ENCODE data around the gene MAPK14.

Gene MAPK14

GRCh38 chr6:36038120-36038876 lies 10.7 kb downstream of the MAPK14 start:
- no peak for DNase-seq

- DNase-seq, result no peak
Observed at GRCh38 chr6:36039112-36039511, 11.5 kb downstream of the MAPK14 start.

GRCh38 chr6:36040958-36041357 lies 13.3 kb downstream of the MAPK14 start:
- DNase-seq, result no peak

- DNase-seq, result no peak
Observed at GRCh38 chr6:36042618-36043260, 15.1 kb downstream of the MAPK14 start.

- no peak for DNase-seq
Observed at GRCh38 chr6:36049582-36049981, 22.0 kb downstream of the MAPK14 start.

GRCh38 chr6:36050305-36050704 lies 22.7 kb downstream of the MAPK14 start:
- DNase-seq, result no peak

GRCh38 chr6:36050947-36051710 lies 23.5 kb downstream of the MAPK14 start:
- no peak for DNase-seq

GRCh38 chr6:36052097-36052496 lies 24.5 kb downstream of the MAPK14 start:
- no peak for DNase-seq

- DNase-seq, result no peak
Observed at GRCh38 chr6:36053878-36054277, 26.3 kb downstream of the MAPK14 start.

GRCh38 chr6:36054415-36054814 lies 26.8 kb downstream of the MAPK14 start:
- no peak for DNase-seq

- DNase-seq, result no peak
Observed at GRCh38 chr6:36054956-36055355, 27.3 kb downstream of the MAPK14 start.

- no peak for DNase-seq
Observed at GRCh38 chr6:36056178-36056577, 28.6 kb downstream of the MAPK14 start.

GRCh38 chr6:36061236-36061635 lies 33.6 kb downstream of the MAPK14 start:
- DNase-seq, result no peak

GRCh38 chr6:36062247-36062646 lies 34.6 kb downstream of the MAPK14 start:
- DNase-seq, result no peak

- DNase-seq, result no peak
Observed at GRCh38 chr6:36063318-36064060, 35.9 kb downstream of the MAPK14 start.

- DNase-seq, result no peak
Observed at GRCh38 chr6:36064770-36065396, 37.3 kb downstream of the MAPK14 start.

- no peak for DNase-seq
Observed at GRCh38 chr6:36065916-36066315, 38.3 kb downstream of the MAPK14 start.

GRCh38 chr6:36066817-36067216 lies 39.2 kb downstream of the MAPK14 start:
- no peak for DNase-seq

- no peak for DNase-seq
Observed at GRCh38 chr6:36067374-36068011, 39.9 kb downstream of the MAPK14 start.

GRCh38 chr6:36068012-36068392 lies 40.4 kb downstream of the MAPK14 start:
- DNase-seq, result no peak

- no peak for DNase-seq
Observed at GRCh38 chr6:36068586-36068985, 41.0 kb downstream of the MAPK14 start.

- peak; percentile 26 for DNase-seq
Observed at GRCh38 chr6:36069573-36069972, 42.0 kb downstream of the MAPK14 start.

Data from NCI-H2227 treated with DMSO at 0.1 percent for 48 hours (cell line).